HG02642 (cell line): ENCODE results near the gene CDCA5.
A peak's percentile ranks its signal among the peaks of the same experiment; 100 is the strongest.

Experiments used
- ATAC-seq: cut with Tn5 transposase; IDR thresholded peaks from one replicate; pipeline ENCODE4 v1.9.1; 2021; ENCODE audit warnings: mild to moderate bottlenecking; ENCODE audit not compliant: unreplicated experiment, poor library complexity

The CDCA5 gene, protein sequence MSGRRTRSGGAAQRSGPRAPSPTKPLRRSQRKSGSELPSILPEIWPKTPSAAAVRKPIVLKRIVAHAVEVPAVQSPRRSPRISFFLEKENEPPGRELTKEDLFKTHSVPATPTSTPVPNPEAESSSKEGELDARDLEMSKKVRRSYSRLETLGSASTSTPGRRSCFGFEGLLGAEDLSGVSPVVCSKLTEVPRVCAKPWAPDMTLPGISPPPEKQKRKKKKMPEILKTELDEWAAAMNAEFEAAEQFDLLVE

DNA sequence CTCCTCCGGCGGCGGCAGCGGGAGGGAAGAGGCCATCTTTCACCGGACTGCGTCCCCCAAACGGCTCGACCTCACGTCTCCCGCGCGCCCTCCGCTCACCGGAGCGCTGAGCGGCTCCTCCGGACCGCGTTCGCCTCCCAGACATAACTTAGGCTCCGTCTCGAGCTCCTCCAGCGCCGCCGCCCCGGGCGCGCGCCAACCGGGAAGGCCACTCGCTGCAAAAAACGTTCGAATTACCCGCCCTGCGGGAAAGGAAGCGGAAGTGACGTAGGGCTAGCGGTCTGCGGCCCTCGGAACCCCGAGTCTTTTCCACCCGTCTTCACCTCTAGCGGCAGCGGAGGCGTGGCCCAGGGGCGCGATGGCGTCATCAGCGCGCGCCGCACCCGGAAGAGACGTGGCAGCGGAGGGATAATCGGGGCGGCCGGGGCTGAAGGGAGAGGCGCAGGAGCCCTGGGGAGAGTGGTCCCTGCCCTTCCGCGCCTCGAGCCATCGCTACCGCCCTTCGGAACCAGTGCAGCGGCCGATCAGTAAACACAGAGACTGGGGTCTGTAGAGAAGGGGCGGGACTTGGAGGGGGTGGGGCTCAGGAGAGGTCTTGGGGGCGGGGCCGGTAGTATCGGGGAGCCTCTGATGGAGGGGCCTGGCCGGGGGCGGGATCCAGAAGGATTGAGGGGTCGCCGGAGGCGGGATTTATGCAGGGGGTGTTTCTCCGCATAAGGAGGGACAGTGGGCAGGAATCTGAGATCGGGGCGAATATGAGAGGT is at the start of gene CDCA5, which contains the start of gene ZFPL1:
Gene CDCA5 (minus strand): TSS at position 207 of the 764 bp plus-strand sequence. CDS start 62 bp downstream, at position 145.
Gene ZFPL1 (plus strand): TSS at position 389 of the 764 bp plus-strand sequence. CDS start 477 bp downstream, outside the sequence.
- peak; percentile 80 for ATAC-seq

DNA sequence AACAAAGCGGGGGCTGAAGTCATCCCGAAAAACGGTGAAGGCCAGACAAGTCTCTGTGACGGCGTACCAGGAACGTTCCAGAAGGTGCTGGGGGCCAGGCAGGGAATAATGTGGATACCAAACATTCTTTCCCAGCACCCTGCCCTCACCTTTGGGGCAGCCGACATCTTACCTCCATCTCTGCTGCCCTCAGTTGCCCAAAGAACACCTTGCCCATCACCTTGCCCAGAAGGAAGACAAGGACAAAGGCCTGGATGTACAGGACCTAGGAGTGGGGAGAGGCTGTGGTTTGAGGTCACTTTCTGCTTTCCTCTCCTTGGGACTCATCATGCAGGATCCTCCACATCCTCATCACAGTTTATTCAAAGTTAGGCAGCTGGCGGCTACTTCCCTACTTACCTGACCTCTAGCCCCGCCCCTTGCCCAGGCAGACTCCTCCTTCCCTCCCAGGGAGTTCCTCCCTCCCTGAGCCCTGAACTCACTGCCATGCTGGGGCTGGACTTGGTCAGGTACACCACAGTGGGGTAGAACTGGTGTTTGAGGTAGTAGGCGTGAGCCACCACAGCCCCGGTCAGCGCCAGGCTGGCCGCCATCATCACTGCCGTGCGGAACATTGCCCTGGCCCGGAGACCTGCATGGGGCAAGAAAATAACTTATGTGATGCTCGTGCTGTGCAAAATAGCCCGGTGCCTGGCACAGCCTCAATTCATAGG is 49.3 kb upstream of the CDCA5 start:
- no peak for ATAC-seq

DNA sequence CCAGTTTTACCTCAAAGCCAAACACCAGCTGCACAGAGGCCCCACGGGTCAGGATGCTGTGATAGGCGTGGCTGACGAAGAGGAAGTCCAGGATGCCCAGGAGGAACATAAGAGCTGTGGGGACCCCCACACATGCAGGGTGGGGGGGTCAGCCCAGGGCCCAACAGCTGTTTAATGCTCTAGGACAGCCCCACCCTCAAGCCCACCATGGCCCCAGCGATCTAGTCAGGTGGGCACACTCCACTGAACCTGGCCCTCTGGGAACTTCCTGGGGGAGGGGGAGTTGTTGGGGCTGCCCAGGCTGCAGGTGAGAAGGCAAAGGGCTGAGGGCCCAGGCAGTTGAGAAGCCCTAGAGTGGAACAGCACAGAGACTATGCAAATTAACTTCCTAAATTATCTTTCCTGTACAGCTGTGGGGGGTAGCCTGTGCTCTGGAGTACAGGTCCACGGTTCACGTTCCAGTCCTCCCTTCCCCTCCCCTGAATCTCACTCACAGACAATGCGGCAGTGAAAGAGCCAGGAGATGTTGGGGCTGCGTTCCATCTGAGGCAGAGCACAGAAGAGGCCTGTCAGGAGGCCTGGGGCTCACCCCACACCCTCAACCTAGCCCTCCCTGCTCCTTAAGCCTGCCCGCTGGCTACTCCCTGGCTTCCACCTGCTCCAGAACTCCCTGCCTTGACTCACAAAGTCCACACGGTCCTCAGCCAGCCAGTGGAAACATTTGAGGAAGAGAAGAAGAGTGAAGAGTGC is 48.6 kb upstream of the CDCA5 start:
- no peak for ATAC-seq

DNA sequence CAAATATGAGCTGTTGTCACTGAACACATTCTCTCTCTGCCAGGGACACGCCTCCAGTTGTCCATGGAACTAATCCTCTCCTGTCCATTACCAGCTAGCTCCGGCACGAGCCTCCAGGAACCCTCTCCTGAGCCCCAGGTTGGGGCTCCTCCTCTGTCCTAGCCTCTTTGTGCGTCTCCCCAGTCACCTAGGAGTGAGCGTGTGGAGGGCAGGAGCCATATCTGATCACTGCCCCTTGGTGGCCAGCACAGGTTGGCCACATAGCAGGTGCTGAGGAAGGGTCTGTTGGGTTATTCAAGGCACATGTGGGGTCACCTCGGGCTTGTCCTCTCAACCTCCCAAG is 48.0 kb upstream of the CDCA5 start:
- no peak for ATAC-seq

DNA sequence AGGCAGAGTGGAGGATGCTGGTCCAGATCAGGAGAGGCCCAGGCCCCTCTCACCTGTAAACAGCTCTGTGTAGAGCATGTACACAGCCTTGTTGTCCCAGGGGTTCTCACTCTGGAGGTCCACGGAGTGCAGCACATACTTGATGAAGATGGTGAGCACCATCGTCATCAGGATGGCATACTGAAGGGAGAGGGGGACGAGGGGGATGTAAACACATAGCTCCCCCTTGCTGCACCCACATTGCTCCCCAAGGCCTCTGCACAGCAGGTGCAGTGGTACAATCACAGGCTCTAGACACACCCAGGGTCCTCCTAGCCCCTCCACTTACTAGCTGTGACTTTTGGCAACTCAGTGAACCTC is 47.6 kb upstream of the CDCA5 start:
- ATAC-seq = no peak

DNA sequence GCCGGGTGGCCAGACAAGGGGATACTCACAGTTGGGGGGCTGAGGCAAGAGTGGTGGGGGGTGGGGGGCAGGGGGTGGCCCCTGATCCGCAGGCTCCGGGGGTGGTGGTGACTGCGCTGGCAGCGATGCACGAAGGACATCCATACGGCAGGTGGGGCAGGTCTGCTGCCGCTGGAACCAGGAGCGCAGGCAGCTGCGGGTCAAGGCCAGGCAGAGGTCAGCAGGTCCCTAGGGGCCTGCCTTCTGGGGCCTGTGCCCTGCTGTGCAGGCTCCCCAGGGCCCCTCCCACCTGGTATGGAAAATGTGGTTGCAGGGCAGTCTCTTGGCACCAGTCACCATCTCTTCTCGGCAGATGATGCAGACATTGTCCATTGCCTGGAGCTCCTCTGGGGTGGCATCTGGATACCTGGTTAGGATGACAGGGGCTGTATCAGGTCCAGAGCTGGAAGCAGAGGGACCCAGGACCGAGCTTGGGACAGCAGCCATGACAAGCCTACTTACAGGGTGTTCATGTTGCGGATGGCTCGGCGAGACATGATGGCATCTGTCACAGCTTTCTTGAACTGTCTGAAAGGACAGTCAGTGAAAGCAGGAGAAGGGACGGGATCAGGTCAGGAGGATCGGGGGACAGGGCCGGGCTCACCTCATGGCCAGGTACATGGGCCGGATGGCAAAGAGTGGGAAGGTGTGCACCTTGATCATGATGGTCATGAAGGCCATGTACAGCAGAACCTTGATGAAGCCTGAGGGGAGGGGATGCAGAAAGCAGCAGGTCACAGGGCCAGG is 47.0 kb upstream of the CDCA5 start:
- no peak for ATAC-seq

DNA sequence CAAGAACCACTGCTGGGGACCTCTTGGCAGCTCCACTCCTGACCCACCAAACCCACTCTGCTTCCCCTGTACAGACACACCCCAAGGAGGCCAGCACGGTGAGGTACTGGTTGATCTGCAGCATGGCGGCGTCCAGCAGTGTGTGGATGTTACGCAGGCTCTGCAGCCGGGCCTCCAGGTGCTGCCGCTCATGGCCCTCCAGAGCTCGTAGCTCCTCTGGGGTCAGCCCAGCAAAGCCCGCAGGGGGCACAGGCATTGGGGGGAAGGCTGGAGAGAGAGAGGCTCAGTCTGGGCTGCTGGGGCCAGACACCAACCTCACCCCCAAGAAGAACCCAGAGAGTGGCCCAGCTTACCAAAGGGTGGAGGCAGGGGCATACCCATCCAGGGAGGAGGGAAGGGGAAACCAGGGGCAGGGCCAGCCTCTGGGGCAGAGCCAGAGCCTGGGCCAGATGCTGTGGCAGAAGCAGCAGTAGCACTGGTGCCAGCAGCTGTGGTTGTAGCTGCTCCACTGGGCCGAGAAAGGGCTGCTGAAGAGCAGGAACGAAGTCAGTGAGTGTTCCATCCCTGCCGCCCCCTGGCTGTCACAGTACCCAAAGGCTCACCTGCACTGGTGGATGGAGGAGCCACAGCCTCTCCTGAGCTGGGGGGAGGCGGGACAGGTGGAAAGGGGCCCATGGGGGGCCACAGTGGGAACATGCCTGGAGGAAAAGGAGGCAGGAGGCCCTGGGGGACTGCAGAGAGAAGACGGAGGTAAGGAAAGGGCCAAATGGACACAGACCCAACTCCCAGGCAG is 46.0 kb upstream of the CDCA5 start:
- ATAC-seq = no peak

DNA sequence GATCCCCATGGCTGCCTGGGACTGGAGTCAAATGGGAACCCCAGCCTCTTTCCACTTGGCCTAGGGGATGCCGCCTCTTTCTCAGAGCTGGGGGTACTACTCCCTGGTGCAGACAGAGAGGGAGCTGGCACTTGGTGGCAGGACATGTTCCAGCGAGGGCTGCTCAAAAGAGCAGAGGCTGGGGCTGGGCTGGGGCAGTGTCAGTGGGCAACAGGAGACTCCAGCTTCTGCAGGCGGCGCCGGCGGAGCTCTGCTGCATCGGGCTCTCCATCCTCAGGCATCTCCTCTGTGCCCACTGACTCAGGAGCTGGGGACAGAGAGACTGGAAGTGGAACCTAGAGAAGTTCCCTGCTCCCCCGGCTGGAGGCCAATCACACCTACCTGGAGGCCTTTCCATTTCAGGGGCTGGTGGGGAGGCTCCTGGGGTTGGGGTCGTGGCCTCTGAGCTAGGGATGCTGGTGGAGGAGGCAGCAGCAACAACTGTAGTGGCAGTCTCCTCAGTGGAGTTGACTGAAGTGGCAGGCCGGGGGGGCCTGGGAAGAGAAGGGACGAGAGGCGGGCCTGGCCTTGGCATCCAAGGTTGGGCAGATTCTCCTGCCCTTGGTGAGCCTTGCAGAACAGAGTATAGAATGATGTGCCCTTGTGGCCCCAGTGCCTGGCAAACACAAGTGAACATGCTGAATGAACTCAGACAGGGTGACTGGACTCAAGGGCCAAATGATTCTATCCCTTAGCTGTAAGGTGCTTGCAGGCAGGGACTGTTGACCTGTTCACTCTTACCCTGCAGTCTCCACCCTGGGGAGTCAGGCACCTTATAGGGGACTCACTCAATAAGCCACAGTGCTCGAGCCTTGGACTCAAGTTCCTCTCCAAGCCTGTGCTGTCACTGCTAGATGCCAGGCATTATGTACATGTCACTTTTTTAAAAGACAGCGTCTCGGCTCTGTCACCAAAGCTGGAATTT is 44.6 kb upstream of the CDCA5 start:
- ATAC-seq = no peak

DNA sequence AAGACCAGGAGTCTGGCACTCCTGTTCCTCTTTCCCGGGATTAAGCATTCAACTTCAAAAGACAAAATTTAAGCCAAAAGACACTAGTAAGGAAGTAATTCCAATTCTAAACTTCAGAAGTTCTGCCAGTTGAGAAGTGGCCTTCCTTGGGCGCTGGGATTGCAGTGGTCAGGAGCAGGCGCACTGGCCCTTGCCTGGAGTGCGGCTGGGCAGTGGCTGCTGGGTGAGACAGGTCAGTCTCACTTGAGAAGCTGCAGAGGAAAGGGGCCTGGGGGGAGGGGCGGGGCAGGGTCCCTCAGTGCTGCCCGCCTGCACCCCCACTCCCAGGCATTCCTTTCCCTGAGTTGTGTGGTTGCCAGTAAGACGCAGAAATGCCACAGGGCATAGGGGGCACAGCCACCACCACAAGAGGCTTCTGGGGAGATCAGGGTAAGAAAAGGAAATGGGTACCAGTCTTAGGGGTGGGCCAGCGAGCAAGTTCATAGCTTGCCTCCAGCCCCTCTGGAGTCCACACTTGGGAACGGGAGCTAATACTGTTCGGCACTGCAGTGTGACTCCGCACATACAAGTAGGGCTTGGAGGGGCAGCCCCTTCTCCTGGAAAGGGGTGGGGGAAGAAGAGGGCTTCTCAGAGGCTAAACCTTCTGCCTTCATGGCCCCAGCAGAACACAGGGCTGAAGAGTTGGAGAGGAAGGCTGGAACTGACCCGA is 43.8 kb upstream of the CDCA5 start:
- no peak for ATAC-seq

DNA sequence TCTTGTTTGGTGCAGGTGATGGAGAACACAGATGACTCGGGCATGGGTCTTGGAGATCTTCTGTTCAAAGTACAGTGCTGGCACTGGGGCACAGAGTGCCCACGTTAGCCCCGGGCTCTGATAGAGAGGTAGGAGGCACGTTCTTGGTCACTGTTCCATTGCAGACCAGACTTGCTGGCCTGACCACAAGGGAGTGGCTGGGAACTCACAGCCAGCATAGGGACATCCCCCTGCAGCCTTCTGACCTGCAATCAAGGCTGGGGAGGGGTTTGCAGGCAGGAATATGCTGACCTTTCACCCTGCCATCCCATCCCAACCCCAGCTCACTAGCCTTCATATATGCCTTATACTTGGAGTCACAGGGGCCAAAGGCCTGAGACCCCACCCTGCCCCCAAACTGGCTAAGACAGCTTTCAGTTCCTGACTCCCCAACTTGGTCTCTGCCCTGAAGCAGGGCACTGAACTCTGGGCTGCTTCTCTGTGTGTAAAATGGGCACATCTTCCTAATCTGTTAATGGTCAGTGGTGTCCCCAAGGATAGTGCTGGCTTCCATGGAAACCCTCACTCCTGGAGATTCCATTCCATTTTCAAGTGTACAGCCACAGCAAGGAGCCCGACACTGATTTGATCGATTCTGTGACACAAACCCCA is 42.9 kb upstream of the CDCA5 start:
- no peak for ATAC-seq

DNA sequence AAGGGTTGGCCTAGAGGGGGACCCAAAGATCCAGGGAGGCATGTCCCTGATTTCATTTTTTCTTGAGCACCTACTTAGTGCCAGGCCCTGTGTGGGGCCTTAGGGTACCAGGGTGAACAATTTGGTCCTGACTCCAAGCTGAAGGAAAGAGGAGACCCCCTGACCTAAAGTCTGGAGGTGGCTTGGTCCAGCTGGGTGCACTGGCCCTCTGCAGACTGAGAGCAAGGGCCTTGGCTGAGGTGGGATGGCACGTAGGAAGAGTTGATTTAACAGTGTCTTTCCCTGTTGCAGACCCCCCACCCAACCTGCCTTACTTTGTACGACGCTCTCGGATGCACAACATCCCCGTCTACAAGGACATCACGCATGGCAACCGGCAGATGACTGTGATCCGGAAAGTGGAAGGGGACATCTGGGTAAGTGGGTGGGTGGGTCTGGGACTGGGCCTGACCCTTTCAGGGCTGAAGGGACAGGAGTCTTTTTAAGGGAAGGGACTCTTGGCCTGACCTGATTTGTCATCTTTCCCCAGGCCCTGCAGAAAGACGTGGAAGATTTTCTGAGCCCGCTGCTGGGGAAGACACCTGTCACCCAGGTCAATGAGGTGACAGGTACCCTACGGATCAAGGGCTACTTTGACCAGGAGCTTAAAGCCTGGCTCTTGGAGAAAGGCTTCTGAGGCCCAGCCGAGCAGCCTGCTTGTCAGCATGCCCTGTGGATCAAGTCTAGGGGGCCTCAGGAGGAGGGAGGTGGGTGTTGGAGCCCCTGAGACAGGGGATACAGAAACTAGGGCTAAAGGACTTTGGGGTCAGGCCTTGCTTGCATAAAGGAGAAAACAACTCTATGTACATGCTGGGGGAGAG is 41.6 kb upstream of the CDCA5 start:
- ATAC-seq = no peak

DNA sequence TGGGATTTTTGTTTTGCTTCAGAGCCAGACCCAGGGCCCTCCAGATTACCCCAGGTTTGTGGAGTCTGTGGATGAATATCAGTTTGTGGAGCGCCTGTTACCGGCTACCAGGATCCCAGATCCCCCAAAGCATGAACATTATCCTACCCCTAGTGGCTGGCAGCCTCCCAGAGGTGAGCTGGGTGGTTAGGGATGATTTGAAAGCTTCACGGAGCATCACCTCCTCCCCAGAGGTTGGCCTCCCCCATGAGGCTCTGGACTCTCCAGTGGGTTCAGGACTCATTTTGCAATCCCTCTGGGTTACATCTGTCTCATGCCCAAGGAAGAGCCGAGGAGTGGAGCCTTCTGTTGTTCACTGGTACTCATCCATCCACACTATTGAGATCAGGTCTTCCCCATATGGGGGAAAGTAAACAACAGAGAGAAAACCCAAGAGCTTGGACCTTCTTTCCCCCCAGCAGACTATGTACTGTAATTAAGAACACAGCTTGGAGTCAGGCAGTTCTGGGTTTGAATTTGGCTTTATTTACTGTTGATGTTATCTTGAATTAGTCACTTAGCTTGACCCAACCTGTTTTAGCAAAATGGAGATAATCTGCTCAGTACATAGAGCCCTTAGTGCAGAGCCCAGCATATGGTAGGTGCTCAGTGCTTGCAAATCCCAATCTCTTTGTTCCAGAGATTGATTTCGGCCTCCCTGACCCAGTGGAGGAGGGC is 40.8 kb upstream of the CDCA5 start:
- ATAC-seq = no peak

DNA sequence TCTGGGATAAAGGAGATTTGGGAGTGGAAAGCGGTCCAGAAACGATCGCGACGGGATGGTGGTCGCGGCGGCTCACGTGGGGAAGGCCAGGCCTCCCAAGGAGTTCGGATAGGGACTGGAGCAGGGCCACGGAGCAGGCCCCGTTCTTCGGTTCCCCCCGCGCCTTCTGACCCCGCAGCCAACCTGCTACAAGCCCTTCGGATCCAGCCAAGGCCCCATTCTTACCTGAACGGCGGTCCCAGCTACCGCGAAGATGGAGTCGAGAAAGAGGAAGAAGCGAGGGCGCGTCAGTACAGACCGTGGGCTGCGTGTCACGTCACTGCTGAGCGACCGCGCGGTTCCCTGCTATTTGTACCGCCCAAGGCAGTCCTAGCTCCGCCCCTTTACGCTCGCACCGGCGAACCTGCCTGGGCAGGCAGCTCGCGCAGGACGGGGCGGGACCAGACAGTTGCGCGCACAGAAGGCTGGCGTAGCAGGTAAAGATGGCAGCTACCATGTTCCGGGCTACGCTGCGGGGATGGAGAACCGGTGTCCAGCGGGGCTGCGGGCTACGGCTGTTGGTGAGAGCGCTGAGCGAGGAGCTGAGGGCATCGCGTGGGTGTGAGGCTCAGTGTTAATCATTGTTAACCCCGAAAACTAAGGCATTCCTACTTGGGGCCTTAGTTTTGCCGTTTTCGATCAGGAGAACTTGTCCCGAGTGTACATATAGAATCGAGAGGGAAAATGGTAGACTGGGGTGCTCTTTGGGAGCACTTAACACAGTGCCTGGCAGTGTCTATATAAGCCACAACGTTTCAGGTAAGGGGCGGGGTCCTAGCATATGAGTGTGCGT is 38.2 kb upstream of the CDCA5 start, which contains the start of the genes FAU and MRPL49:
Gene FAU (minus strand): TSS at position 270 of the 832 bp plus-strand sequence. CDS start 321 bp downstream, outside the sequence.
Gene MRPL49 (plus strand): TSS at position 457 of the 832 bp plus-strand sequence. CDS start 26 bp downstream, at position 483.
- ATAC-seq = peak; percentile 70

DNA sequence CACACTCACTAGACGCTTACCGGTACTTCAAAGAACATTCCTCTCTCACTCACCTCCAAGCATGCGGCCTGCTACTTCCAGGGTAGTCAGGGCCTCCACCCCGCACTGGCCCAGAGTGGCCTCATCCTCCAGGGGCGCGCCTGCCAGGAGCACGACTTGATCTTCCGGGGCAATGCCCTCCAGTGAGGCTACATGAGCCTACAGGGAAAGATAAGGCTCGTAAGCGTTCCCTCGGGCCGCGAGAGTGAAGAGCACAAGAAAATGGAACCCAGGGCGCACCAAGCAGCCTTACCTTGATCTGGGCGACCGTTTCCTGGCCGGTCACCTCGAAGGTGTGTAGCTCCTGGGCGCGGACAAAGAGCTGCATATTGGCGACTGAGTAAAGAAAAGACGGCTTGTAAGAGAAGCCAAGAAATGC is 37.6 kb upstream of the CDCA5 start:
- no peak for ATAC-seq
